Stimulated activated CD4-positive, alpha-beta T cell treated with anti-CD3 and anti-CD28 coated beads, TNF-alpha, amount 100 ng/mL, for 4 hours (primary cell): ENCODE results near the gene NLK.
"Not testable (repeated sequence)": the region's sequence is repeated elsewhere in the genome, so short reads cannot be mapped to it uniquely, and the experiment has no call there.

Experiments used
- DNase-seq, 3 experiments: peaks; one replicate each; pipeline ENCODE4 v3.0.0-alpha.2; 2020; ENCODE audit warnings: low read depth in 3 of 3

Gene NLK

GRCh38 chr17:28155405-28155804 is 112.9 kb downstream of the NLK start:
- not testable (repeated sequence) for DNase-seq

- no peak for DNase-seq
These were observed 116.5 kb downstream of the NLK start for GRCh38 chr17:28159004-28159403.

GRCh38 chr17:28159924-28160323 is 117.4 kb downstream of the NLK start:
- no peak for DNase-seq

DNA sequence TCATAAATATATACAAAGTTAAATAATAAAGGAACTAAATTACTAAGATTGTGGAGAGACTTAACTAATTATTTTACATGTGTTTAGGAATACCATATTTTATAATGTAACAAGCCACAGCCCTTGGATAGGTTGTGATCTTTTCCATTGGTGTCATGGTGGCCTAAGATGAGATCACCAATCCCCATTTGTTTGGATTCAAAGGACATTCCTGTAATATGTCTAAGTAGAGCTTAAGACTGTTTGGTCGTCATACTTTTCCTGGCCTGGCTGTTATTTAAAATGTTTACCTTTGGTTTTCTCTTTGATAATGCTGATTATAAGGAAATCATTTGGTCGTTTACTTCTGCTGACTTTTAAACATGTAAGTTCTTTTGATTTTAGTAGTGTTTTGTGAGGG is 118.1 kb downstream of the NLK start:
- DNase-seq, result no peak

DNA sequence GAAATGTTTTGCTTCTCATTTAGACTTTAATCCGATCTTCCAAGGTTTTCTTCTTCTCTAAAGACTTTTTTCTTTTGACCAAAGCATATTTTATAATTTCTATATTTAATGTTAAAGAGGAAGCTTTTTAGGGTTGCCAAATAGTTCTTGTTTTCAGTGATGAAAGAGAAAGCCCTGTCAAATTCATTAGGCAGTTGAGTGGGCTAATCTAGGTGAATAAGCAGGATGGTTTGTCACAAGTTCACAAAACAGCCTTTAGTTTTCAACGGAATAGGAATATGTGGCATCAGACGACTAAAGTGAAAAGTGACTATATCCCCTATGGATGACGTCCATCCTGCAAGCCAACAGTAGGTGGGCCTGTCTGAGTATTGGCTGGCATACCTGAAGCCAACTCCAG is 118.8 kb downstream of the NLK start:
- DNase-seq, result no peak

- no peak for DNase-seq
These were observed 124.0 kb downstream of the NLK start for GRCh38 chr17:28166478-28166877.

DNA sequence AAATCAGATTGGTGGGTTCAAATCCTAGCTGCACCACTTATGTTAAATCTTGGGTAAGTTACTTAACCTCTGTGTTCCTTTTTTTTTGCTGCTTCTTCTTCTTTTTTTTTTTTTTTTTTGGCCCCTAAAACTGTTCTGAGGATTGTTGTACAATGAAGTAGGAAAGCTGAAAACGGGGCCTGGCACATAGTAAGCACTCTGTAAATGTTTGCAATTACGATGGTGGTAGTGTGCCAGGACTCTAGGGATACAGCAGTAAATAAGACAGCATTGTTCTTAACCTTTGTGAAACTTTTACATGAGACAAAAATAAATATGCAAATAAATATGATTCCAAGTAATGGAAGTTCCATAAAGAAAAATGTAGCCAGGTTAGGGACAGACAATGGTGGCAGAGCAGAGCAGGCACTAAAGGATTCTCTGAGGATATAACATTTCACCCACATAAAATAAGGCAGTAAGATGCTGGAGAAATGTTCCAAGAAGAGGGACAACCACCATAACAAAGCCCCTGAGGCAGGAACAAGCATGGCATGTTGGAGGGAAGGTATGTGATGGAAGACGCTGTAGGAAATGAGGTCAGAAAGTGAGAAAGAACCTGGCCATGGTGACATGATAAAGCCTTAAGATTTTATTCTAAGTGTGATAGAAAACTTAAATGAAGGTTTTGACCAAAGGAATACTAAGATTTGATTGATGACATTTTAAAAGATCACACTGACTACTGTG is 127.3 kb downstream of the NLK start:
- DNase-seq, result no peak

GRCh38 chr17:28170771-28171170 is 128.3 kb downstream of the NLK start:
- DNase-seq, result no peak

- no peak for DNase-seq
These were observed 130.6 kb downstream of the NLK start for GRCh38 chr17:28173031-28173561.

DNA sequence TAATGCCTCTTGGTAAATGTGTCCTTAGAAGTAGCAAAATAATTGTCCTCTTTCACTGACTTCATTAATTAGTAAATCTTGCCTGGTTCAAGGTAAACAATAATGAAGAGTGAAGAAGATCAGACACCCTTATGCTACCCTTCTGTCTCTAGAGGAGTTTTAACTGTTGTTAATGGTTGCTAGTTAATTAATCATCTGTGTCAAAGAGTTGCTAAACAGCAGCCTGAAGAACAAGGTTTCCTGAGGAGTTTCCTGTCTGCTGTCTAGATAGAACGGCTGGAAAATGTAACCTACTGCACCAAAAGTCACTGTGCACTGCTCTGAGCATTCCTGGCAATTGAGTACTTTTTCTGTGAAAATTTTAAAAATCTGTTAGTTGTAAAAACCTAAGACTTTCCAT is 131.3 kb downstream of the NLK start:
- DNase-seq, result no peak

GRCh38 chr17:28174352-28175046 is 132.0 kb downstream of the NLK start:
- peak in 2 of 3 experiments; percentile 10 for DNase-seq

GRCh38 chr17:28177351-28177750 is 134.9 kb downstream of the NLK start:
- no peak for DNase-seq

DNA sequence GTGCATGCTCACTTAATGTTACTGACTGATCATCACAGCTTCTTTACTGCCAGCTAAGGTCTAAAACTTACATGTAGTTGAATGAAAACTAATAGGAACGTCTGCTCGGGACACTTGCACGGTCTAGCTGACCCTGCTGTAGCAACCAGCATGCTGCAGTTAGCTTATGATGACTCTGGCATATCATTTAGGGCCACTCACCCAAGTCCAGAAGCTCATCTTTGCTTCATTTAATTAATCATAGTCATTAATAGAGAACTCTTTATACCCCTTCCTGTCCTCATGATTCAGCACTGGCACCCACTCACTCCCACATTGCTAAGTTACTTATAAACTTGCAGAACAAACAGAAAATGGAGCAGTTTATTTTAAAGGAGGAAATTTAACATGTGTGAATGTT is 136.3 kb downstream of the NLK start:
- no peak for DNase-seq

DNA sequence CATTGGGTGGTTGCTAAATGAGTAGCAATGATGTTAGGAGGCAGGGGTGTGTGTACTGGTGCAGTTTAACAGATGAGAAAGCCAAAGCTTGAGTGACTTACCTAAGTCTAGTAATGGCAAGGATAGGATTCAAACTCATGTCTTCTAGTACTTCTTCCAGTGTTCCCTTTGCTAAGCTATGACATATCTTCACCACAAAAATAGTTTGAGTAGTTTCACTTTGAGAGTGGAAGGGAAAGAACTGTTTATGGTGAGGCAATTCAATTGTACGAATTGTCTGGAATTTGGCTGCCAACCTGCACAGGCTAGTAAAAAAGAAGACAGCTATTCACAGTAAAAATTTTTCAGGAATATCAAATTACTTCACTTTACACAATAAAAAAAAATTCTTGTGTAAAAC is 138.0 kb downstream of the NLK start:
- DNase-seq, result no peak

DNA sequence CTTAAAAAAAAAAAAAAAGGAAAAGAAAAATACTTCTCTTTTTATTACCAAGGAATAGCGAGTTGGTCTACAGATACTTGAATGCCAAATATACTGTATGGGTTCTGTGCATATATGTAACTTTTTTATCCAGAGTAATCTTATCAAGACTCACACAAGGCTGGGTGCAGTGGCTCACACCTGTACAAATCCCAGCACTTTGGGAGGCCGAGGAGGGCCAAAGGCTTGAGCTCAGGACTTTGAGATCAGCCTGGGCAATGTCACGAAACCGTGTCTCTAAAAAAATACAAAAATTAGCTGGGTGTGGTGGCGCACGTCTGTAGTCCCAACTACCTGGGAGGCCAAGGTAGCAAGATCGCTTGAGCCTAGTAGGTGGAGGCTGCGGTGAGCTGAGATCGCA is 139.1 kb downstream of the NLK start:
- no peak for DNase-seq

DNA sequence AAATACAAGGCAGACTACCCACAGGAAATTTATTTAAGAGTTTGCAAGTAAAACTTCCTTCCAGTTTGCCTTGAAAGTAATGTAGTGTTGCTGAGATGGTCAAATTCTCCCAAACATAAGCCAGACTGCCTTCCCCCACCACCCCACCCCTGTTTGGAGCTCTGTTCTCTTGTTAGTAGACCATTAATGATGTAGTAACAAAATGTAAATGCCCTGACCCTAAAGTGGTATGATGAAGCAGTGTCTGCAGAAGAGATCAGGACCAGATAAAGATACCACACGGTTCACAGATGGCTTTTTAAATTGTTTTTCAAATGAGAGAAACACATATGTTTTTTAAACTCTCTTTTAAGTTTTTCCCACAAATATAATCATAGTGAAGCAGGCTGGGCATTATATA is 140.1 kb downstream of the NLK start:
- DNase-seq, result no peak

- no peak for DNase-seq
These were observed 143.2 kb downstream of the NLK start for GRCh38 chr17:28185658-28186057.

DNA sequence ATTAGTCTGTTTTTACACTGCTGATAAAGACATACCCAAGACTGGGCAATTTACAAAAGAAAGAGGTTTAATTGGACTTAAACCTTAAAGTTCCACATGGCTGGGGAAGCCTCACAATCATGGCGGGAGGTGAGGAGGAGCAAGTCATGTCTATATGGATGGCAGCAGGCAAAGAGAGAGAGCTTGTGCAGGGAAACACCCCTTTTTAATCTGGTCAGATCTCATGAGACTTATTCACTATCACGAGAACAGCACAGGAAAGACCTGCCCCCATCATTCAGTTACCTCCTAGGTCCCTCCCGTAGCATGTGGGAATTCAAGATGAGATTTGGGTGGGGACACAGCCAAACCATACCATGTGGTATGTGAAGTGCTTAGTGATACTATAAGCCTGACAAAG is 144.0 kb downstream of the NLK start:
- DNase-seq, result not testable (repeated sequence)

GRCh38 chr17:28187931-28188330 is 145.5 kb downstream of the NLK start:
- no peak for DNase-seq

DNA sequence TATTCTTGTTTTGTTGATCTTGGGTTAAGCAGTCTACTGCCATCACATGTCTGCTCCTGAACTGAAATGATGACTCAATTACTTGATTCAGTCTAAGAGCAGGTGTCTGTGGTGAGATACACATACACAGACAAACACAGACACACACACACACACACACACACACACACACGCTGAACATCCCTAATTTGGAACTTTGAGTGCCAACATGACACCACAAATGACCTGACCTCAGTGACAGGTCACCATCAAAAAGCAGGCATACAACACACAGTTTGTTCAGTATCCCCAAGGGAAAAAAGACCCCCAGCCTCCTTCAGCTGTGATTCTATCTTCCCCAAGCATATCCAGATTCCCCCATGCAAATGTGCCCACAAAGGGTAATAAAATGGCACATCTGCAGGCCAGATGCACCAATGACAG is 146.4 kb downstream of the NLK start:
- DNase-seq, result no peak

DNA sequence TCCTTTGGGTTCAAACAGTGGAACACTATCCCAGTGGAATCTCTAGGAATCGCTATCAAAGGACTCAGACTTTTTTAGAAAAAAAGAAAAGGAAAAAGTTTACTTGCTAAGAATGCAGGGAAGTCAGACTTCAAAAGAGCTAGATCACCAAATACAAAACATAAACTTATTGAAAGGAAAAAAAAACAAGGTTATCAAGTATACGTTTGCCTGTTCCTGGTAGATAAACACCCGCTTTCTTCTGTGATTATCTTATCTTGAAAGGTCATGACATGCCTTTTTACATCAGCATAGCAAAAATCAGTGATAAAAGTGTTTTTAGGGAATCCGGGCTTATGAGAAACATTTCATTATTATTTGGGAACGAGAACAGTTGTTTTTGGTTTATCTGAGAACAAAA is 147.2 kb downstream of the NLK start:
- no peak for DNase-seq

DNA sequence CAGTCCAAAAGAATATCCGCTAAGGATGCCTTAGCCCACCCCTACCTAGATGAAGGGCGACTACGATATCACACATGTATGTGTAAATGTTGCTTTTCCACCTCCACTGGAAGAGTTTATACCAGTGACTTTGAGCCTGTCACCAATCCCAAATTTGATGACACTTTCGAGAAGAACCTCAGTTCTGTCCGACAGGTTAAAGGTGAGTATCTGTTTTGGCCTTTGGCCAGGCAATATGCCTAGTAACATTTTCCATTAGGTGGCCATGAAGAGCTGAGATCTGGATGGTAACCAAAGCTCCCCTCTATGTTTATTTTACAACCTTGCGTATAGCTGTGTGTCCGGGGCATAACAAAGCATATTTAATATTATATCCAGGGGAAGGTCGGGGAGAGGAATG is 148.5 kb downstream of the NLK start:
- no peak for DNase-seq

GRCh38 chr17:28193241-28193640 is 150.8 kb downstream of the NLK start:
- DNase-seq, result no peak
